ENCODE measurements around the gene STEEP1.
A peak's percentile ranks its signal among the peaks of the same experiment; 100 is the strongest.
"Not testable (repeated sequence)": the region's sequence is repeated elsewhere in the genome, so short reads cannot be mapped to it uniquely, and the experiment has no call there.

The STEEP1 gene

GRCh38 chrX:119529345-119530276 lies 35.6 kb downstream of the STEEP1 start:
- DNase-seq (ENCODE audit: low spot score): no peak

GRCh38 chrX:119523664-119524184 lies 41.5 kb downstream of the STEEP1 start:
- DNase-seq (ENCODE audit: low spot score): no peak

- DNase-seq (ENCODE audit: low spot score): no peak
Observed at GRCh38 chrX:119521246-119521645, 44.0 kb downstream of the STEEP1 start.

GRCh38 chrX:119518371-119518770 lies 46.8 kb downstream of the STEEP1 start:
- no peak for DNase-seq (ENCODE audit: low spot score)

GRCh38 chrX:119516157-119516702 lies 49.0 kb downstream of the STEEP1 start:
- DNase-seq (ENCODE audit: low spot score): peak; percentile 68

GRCh38 chrX:119512146-119512800 lies 52.9 kb downstream of the STEEP1 start:
- no peak for DNase-seq (ENCODE audit: low spot score)

- DNase-seq (ENCODE audit: low spot score): no peak
Observed at GRCh38 chrX:119507206-119507605, 58.0 kb downstream of the STEEP1 start.

GRCh38 chrX:119505945-119506344 lies 59.3 kb downstream of the STEEP1 start:
- no peak for DNase-seq (ENCODE audit: low spot score)

GRCh38 chrX:119505145-119505544 lies 60.1 kb downstream of the STEEP1 start:
- DNase-seq (ENCODE audit: low spot score): not testable (repeated sequence)

GRCh38 chrX:119503484-119503861 lies 61.7 kb downstream of the STEEP1 start:
- DNase-seq (ENCODE audit: low spot score): no peak

GRCh38 chrX:119502727-119503483 lies 62.3 kb downstream of the STEEP1 start:
- no peak for DNase-seq (ENCODE audit: low spot score)

- DNase-seq (ENCODE audit: low spot score): no peak
Observed at GRCh38 chrX:119501511-119502148, 63.6 kb downstream of the STEEP1 start.

GRCh38 chrX:119500061-119500800 lies 65.0 kb downstream of the STEEP1 start:
- no peak for DNase-seq (ENCODE audit: low spot score)

- DNase-seq (ENCODE audit: low spot score): no peak
Observed at GRCh38 chrX:119497185-119497584, 68.0 kb downstream of the STEEP1 start.

GRCh38 chrX:119495734-119496726 lies 69.2 kb downstream of the STEEP1 start:
- no peak for DNase-seq (ENCODE audit: low spot score)

- DNase-seq (ENCODE audit: low spot score): not testable (repeated sequence)
Observed at GRCh38 chrX:119493851-119494495, 71.2 kb downstream of the STEEP1 start.

- no peak for DNase-seq (ENCODE audit: low spot score)
Observed at GRCh38 chrX:119492463-119492862, 72.7 kb downstream of the STEEP1 start.

- no peak for DNase-seq (ENCODE audit: low spot score)
Observed at GRCh38 chrX:119489212-119490074, 75.8 kb downstream of the STEEP1 start.
